NB4 (cell line): ENCODE measurements around the gene SERPINB6.

Experiments used
- CTCF ChIP-seq: IDR thresholded peaks from one replicate; pipeline ENCODE4 v1.5.1; 2012; ENCODE audit warnings: low read depth, low read length
- POLR2A ChIP-seq: IDR thresholded peaks from 2 replicates; pipeline ENCODE4 v1.6.1; 2011; ENCODE audit warnings: mild to moderate bottlenecking; ENCODE audit not compliant: insufficient read length; ENCODE audit errors: extremely low read depth

- TF ChIP-seq CTCF (no peak), POLR2A (no peak)
Observed at GRCh38 chr6:3019749-3020320, 48.5 kb upstream of the SERPINB6 start.
